Brain microvascular endothelial cell (primary cell): ENCODE results near the gene ARHGEF16.

Experiments used
- DNase-seq: peaks from one replicate; pipeline ENCODE4 v3.0.0-alpha.2; 2020
- H3K27ac ChIP-seq: fragments of 250-450 bp; sonication (Bioruptor Pico); 2 replicates; pipeline ENCODE4 v1.5.1; 2020; ENCODE audit warnings: mild to moderate bottlenecking, moderate library complexity
- H3K27me3 ChIP-seq: fragments of 250-450 bp; sonication (Bioruptor Pico); replicated peaks from 2 replicates; pipeline ENCODE4 v1.5.1; 2020; ENCODE audit warnings: mild to moderate bottlenecking
- H3K36me3 ChIP-seq: fragments of 250-450 bp; sonication (Bioruptor Pico); replicated peaks from 2 replicates; pipeline ENCODE4 v1.5.1; 2020; ENCODE audit warnings: mild to moderate bottlenecking
- H3K4me3 ChIP-seq: 2 replicates; pipeline ENCODE4 v1.5.1; 2011; ENCODE audit warnings: low read depth, mild to moderate bottlenecking, control low read depth, low read length, moderate library complexity
- CTCF ChIP-seq: IDR thresholded peaks from 2 replicates; pipeline ENCODE4 v1.5.1; 2011; ENCODE audit warnings: low read depth, mild to moderate bottlenecking, moderate library complexity, low read length, control low read depth, inconsistent platforms; ENCODE audit errors: missing control alignments
- in situ Hi-C: cut with HindIII; loops from 2 replicates; pipeline ENCODE4 v1.10.0; 2017; ENCODE audit warnings: low sequenced_read_pairs, low pct_ligation_motif_present

ARHGEF16 gene

GRCh38 chr1:3510136-3510955 lies 55.9 kb downstream of the ARHGEF16 start:
- no peaks in the 10 kb centered on the region for H3K36me3 ChIP-seq
- no peak for TF ChIP-seq CTCF
- in situ Hi-C loops = no loop called here
- DNase-seq = no peak
- no peaks in the 10 kb centered on the region for H3K27me3 ChIP-seq
- H3K27ac ChIP-seq = no peak overlapping the region
- no peak overlapping the region for H3K4me3 ChIP-seq

GRCh38 chr1:3510956-3511250 lies 56.4 kb downstream of the ARHGEF16 start:
- in situ Hi-C loops = no loop called here
- TF ChIP-seq CTCF = no peak
- Histone ChIP-seq H3K36me3 (no peaks in the 10 kb centered on the region), H3K27ac (no peak overlapping the region), H3K4me3 (no peak overlapping the region), H3K27me3 (no peaks in the 10 kb centered on the region)
- DNase-seq = no peak

DNA sequence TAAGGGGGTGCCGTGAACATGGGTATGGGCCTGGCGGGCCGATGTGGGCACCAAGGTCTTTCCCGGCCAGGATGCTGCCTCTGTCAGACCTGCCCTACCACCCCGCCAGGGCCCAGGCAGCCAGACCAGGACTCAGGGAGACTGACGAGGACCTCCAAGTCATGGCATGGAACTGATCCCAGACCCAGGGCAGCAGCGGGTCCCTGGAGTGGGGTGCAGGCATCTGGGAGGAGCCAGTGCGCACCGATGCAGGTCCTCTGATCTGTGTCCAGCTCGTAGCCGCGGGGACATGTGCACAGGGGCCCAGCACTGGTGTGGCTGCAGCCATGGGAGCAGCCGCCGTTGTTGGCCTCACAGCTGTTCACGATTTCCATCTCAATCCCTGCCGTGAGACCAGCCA lies 56.8 kb downstream of the ARHGEF16 start:
- in situ Hi-C loops = no loop called here
- Histone ChIP-seq H3K27ac (no peak overlapping the region), H3K36me3 (no peaks in the 10 kb centered on the region), H3K4me3 (no peak overlapping the region), H3K27me3 (no peaks in the 10 kb centered on the region)
- DNase-seq = no peak
- no peak for TF ChIP-seq CTCF

DNA sequence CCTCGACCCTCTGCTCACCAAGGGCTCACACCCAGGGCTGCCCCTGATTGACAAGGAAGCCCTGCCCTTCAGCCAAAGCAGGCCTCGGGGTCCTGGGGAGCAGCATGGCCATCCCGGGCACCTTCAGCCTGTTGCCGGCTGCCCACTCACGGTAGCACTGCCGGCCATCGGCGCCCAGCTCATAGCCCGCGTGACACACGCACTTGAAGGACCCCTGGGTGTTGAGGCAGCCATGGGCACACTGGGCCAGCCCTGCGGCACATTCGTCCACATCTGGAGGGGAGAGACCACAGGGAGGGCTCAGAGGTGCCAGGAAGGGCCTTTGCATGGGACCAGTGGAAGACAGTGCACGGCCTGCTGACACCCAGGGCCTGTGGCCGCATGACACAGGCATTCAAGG lies 57.4 kb downstream of the ARHGEF16 start:
- Histone ChIP-seq H3K4me3 (no peak overlapping the region), H3K27ac (no peak overlapping the region), H3K27me3 (no peaks in the 10 kb centered on the region), H3K36me3 (no peaks in the 10 kb centered on the region)
- in situ Hi-C loops = no loop called here
- no peak for TF ChIP-seq CTCF
- DNase-seq = no peak

- in situ Hi-C loops = no loop called here
- Histone ChIP-seq H3K36me3 (no peaks in the 10 kb centered on the region), H3K27me3 (no peaks in the 10 kb centered on the region)
These were observed 59.9 kb downstream of the ARHGEF16 start for GRCh38 chr1:3514404-3514803.

More at GRCh38 chr1:3514404-3514803, 59.9 kb downstream of the ARHGEF16 start:
- no peak overlapping the region for H3K4me3 ChIP-seq
- DNase-seq = no peak
- H3K27ac ChIP-seq = no peak overlapping the region
- no peak for TF ChIP-seq CTCF
